Nephron (organoid): ENCODE results near the gene RIMOC1.

ENCODE experiments used
- H3K27ac Mint-ChIP-seq, 3 experiments: 2 replicates each; pipeline ENCODE4 v1.8.0; 2020; ENCODE audit warnings: mixed read lengths in 3 of 3, mild to moderate bottlenecking in 2 of 3, moderate library complexity in 1 of 3
- H3K27me3 Mint-ChIP-seq: 2 replicates; pipeline ENCODE4 v1.8.0; 2021; ENCODE audit warnings: low read depth, mild to moderate bottlenecking, moderate library complexity, mixed read lengths
- H3K36me3 Mint-ChIP-seq: 2 replicates; pipeline ENCODE4 v1.8.0; 2020; ENCODE audit warnings: low read depth, mixed read lengths
- H3K4me1 Mint-ChIP-seq: 2 replicates; pipeline ENCODE4 v1.8.0; 2020; ENCODE audit warnings: mixed read lengths
- H3K4me3 Mint-ChIP-seq, 3 experiments: 2 replicates each; pipeline ENCODE4 v1.8.0; 2020; ENCODE audit warnings: mild to moderate bottlenecking in 3 of 3, mixed read lengths in 3 of 3, moderate library complexity in 2 of 3
- H3K9me3 Mint-ChIP-seq: 2 replicates; pipeline ENCODE4 v1.8.0; 2020; ENCODE audit warnings: mixed read lengths
- TF ChIP-seq, protein P1 (sequence below), 3 experiments: fragments of 200-600 bp; sonication (generic); IDR thresholded peaks; one replicate each; pipeline ENCODE4 v1.5.0; 2021; ENCODE audit warnings: antibody characterized with exemption in 3 of 3; ENCODE audit not compliant: unreplicated experiment in 3 of 3

RIMOC1 gene

DNA sequence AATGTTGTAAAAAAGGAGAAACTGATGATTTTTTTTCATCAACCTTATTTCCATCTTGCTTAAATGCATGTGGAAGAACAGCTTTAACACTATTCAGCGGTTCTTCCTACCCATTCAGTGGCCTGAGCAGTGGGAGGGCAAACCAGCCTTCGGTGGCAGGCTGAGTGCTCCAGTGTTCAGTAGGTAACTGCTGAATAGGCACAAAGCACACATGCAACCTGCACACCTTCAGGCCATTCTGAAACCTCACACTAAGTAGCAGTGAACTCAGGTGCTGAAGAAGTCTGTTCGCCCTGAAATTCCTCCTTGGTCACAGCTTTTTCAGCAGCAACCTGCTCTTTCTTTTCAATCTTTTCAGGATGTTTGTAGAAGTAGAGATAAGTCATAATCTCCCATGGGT is 47.1 kb downstream of the RIMOC1 start:
- no peaks in the 10 kb centered on the region for H3K36me3 Mint-ChIP-seq
- no peaks in the 10 kb centered on the region for H3K4me1 Mint-ChIP-seq
- TF ChIP-seq, protein P1, sequence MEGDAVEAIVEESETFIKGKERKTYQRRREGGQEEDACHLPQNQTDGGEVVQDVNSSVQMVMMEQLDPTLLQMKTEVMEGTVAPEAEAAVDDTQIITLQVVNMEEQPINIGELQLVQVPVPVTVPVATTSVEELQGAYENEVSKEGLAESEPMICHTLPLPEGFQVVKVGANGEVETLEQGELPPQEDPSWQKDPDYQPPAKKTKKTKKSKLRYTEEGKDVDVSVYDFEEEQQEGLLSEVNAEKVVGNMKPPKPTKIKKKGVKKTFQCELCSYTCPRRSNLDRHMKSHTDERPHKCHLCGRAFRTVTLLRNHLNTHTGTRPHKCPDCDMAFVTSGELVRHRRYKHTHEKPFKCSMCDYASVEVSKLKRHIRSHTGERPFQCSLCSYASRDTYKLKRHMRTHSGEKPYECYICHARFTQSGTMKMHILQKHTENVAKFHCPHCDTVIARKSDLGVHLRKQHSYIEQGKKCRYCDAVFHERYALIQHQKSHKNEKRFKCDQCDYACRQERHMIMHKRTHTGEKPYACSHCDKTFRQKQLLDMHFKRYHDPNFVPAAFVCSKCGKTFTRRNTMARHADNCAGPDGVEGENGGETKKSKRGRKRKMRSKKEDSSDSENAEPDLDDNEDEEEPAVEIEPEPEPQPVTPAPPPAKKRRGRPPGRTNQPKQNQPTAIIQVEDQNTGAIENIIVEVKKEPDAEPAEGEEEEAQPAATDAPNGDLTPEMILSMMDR (IDR thresholded peaks at IDR 0.05; ENCODE audit: unreplicated experiment in 3 of 3), result no peak
- no peak overlapping the region for H3K27ac Mint-ChIP-seq
- no peak overlapping the region for H3K4me3 Mint-ChIP-seq
- no peaks in the 10 kb centered on the region for H3K27me3 Mint-ChIP-seq
- peaks cover 9% of the 10 kb centered on the region for H3K9me3 Mint-ChIP-seq
